ENCODE data around the gene BCL11A.

Gene BCL11A

GRCh38 chr2:60529785-60530627, 23.4 kb downstream of the BCL11A start:
- no peak overlapping the region for H3K27ac Mint-ChIP-seq

GRCh38 chr2:60529136-60529784, 24.2 kb downstream of the BCL11A start:
- peaks cover 53% of the 10 kb centered on the region for H3K27me3 Mint-ChIP-seq
- H3K4me3 Mint-ChIP-seq = no peak overlapping the region
- peaks cover 4% of the 10 kb centered on the region for H3K4me1 Mint-ChIP-seq (ENCODE audit: low read depth)
- H3K9me3 Mint-ChIP-seq = no peaks in the 10 kb centered on the region
- no peak overlapping the region for H3K27ac Mint-ChIP-seq
- H3K36me3 Mint-ChIP-seq (ENCODE audit: low read depth) = no peaks in the 10 kb centered on the region
- DNase-seq = no peak

More at GRCh38 chr2:60529785-60530627, 23.4 kb downstream of the BCL11A start:
- H3K4me3 Mint-ChIP-seq = no peak overlapping the region
- no peaks in the 10 kb centered on the region for H3K9me3 Mint-ChIP-seq
- peaks cover 57% of the 10 kb centered on the region for H3K27me3 Mint-ChIP-seq
- H3K36me3 Mint-ChIP-seq (ENCODE audit: low read depth) = no peaks in the 10 kb centered on the region
- peaks cover 4% of the 10 kb centered on the region for H3K4me1 Mint-ChIP-seq (ENCODE audit: low read depth)
- DNase-seq = no peak

- Mint-ChIP-seq H3K27me3 (peaks cover 51% of the 10 kb centered on the region), H3K4me1 (ENCODE audit: low read depth) (peaks cover 4% of the 10 kb centered on the region), H3K36me3 (ENCODE audit: low read depth) (no peaks in the 10 kb centered on the region), H3K27ac (no peak overlapping the region), H3K4me3 (no peak overlapping the region), H3K9me3 (no peaks in the 10 kb centered on the region)
- no peak for DNase-seq
Observed at GRCh38 chr2:60528281-60529020, 25.0 kb downstream of the BCL11A start.

GRCh38 chr2:60527762-60528161, 25.7 kb downstream of the BCL11A start:
- Mint-ChIP-seq H3K36me3 (ENCODE audit: low read depth) (no peaks in the 10 kb centered on the region), H3K9me3 (no peaks in the 10 kb centered on the region), H3K27ac (no peak overlapping the region), H3K27me3 (peaks cover 45% of the 10 kb centered on the region), H3K4me3 (no peak overlapping the region), H3K4me1 (ENCODE audit: low read depth) (peaks cover 4% of the 10 kb centered on the region)
- DNase-seq = no peak

GRCh38 chr2:60526623-60527022, 26.8 kb downstream of the BCL11A start:
- H3K36me3 Mint-ChIP-seq (ENCODE audit: low read depth) = no peaks in the 10 kb centered on the region
- no peaks in the 10 kb centered on the region for H3K9me3 Mint-ChIP-seq
- no peak for DNase-seq
- peaks cover 40% of the 10 kb centered on the region for H3K27me3 Mint-ChIP-seq
- peaks cover 4% of the 10 kb centered on the region for H3K4me1 Mint-ChIP-seq (ENCODE audit: low read depth)
- H3K27ac Mint-ChIP-seq = no peak overlapping the region
- H3K4me3 Mint-ChIP-seq = no peak overlapping the region

GRCh38 chr2:60525899-60526298, 27.6 kb downstream of the BCL11A start:
- DNase-seq = no peak
- Mint-ChIP-seq H3K4me1 (ENCODE audit: low read depth) (peaks cover 4% of the 10 kb centered on the region), H3K9me3 (no peaks in the 10 kb centered on the region), H3K27ac (no peak overlapping the region), H3K36me3 (ENCODE audit: low read depth) (no peaks in the 10 kb centered on the region), H3K27me3 (peaks cover 35% of the 10 kb centered on the region), H3K4me3 (no peak overlapping the region)

GRCh38 chr2:60524874-60525273, 28.6 kb downstream of the BCL11A start:
- Mint-ChIP-seq H3K9me3 (no peaks in the 10 kb centered on the region), H3K27me3 (peaks cover 26% of the 10 kb centered on the region), H3K4me3 (no peak overlapping the region), H3K27ac (no peak overlapping the region), H3K4me1 (ENCODE audit: low read depth) (peaks cover 4% of the 10 kb centered on the region), H3K36me3 (ENCODE audit: low read depth) (no peaks in the 10 kb centered on the region)
- DNase-seq = no peak

- Mint-ChIP-seq H3K9me3 (no peaks in the 10 kb centered on the region), H3K27me3 (peaks cover 21% of the 10 kb centered on the region), H3K4me3 (no peak overlapping the region), H3K27ac (no peak overlapping the region), H3K36me3 (ENCODE audit: low read depth) (no peaks in the 10 kb centered on the region), H3K4me1 (ENCODE audit: low read depth) (peaks cover 4% of the 10 kb centered on the region)
- DNase-seq = no peak
Observed at GRCh38 chr2:60523963-60524362, 29.5 kb downstream of the BCL11A start.

- Mint-ChIP-seq H3K27ac (no peak overlapping the region), H3K9me3 (no peaks in the 10 kb centered on the region), H3K36me3 (ENCODE audit: low read depth) (no peaks in the 10 kb centered on the region)
Observed at GRCh38 chr2:60522462-60522861, 31.0 kb downstream of the BCL11A start.

GRCh38 chr2:60521626-60522025, 31.8 kb downstream of the BCL11A start:
- peaks cover 4% of the 10 kb centered on the region for H3K4me1 Mint-ChIP-seq (ENCODE audit: low read depth)

More at GRCh38 chr2:60522462-60522861, 31.0 kb downstream of the BCL11A start:
- no peak for DNase-seq
- peaks cover 12% of the 10 kb centered on the region for H3K27me3 Mint-ChIP-seq
- H3K4me1 Mint-ChIP-seq (ENCODE audit: low read depth) = peaks cover 4% of the 10 kb centered on the region
- no peak overlapping the region for H3K4me3 Mint-ChIP-seq

GRCh38 chr2:60520917-60521539, 32.4 kb downstream of the BCL11A start:
- H3K4me1 Mint-ChIP-seq (ENCODE audit: low read depth) = peaks cover 9% of the 10 kb centered on the region
- no peak overlapping the region for H3K4me3 Mint-ChIP-seq

More at GRCh38 chr2:60521626-60522025, 31.8 kb downstream of the BCL11A start:
- no peak overlapping the region for H3K4me3 Mint-ChIP-seq
- peaks cover 12% of the 10 kb centered on the region for H3K27me3 Mint-ChIP-seq
- DNase-seq = no peak
- no peaks in the 10 kb centered on the region for H3K9me3 Mint-ChIP-seq
- H3K27ac Mint-ChIP-seq = no peak overlapping the region
- no peaks in the 10 kb centered on the region for H3K36me3 Mint-ChIP-seq (ENCODE audit: low read depth)

GRCh38 chr2:60520151-60520876, 33.1 kb downstream of the BCL11A start:
- Mint-ChIP-seq H3K4me1 (ENCODE audit: low read depth) (peaks cover 11% of the 10 kb centered on the region), H3K36me3 (ENCODE audit: low read depth) (no peaks in the 10 kb centered on the region)
- no peak for DNase-seq

More at GRCh38 chr2:60520917-60521539, 32.4 kb downstream of the BCL11A start:
- no peak overlapping the region for H3K27ac Mint-ChIP-seq
- DNase-seq = no peak
- peaks cover 17% of the 10 kb centered on the region for H3K27me3 Mint-ChIP-seq
- no peaks in the 10 kb centered on the region for H3K36me3 Mint-ChIP-seq (ENCODE audit: low read depth)
- H3K9me3 Mint-ChIP-seq = no peaks in the 10 kb centered on the region

GRCh38 chr2:60519231-60519863, 34.1 kb downstream of the BCL11A start:
- no peak overlapping the region for H3K4me3 Mint-ChIP-seq
- no peak overlapping the region for H3K27ac Mint-ChIP-seq
- peaks cover 13% of the 10 kb centered on the region for H3K4me1 Mint-ChIP-seq (ENCODE audit: low read depth)
- H3K27me3 Mint-ChIP-seq = peaks cover 17% of the 10 kb centered on the region
- H3K9me3 Mint-ChIP-seq = no peaks in the 10 kb centered on the region
- no peaks in the 10 kb centered on the region for H3K36me3 Mint-ChIP-seq (ENCODE audit: low read depth)
- DNase-seq = no peak

More at GRCh38 chr2:60520151-60520876, 33.1 kb downstream of the BCL11A start:
- peaks cover 17% of the 10 kb centered on the region for H3K27me3 Mint-ChIP-seq
- no peak overlapping the region for H3K27ac Mint-ChIP-seq
- H3K4me3 Mint-ChIP-seq = no peak overlapping the region
- H3K9me3 Mint-ChIP-seq = no peaks in the 10 kb centered on the region
